ENCODE data around the gene TFCP2.

The TFCP2 gene

GRCh38 chr12:51049525-51049924, 123.4 kb downstream of the TFCP2 start:
- TF ChIP-seq EZH2 (IDR thresholded peaks at IDR 0.05; ENCODE audit: borderline replicate concordance, low read length): no peak
- TF ChIP-seq, protein P1, sequence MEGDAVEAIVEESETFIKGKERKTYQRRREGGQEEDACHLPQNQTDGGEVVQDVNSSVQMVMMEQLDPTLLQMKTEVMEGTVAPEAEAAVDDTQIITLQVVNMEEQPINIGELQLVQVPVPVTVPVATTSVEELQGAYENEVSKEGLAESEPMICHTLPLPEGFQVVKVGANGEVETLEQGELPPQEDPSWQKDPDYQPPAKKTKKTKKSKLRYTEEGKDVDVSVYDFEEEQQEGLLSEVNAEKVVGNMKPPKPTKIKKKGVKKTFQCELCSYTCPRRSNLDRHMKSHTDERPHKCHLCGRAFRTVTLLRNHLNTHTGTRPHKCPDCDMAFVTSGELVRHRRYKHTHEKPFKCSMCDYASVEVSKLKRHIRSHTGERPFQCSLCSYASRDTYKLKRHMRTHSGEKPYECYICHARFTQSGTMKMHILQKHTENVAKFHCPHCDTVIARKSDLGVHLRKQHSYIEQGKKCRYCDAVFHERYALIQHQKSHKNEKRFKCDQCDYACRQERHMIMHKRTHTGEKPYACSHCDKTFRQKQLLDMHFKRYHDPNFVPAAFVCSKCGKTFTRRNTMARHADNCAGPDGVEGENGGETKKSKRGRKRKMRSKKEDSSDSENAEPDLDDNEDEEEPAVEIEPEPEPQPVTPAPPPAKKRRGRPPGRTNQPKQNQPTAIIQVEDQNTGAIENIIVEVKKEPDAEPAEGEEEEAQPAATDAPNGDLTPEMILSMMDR (IDR thresholded peaks at IDR 0.05; ENCODE audit: low read length): no peak
- H3K27me3 ChIP-seq (ENCODE audit: insufficient read depth, low read length): no peaks in the 10 kb centered on the region
- peak overlapping the region; percentile 84 for H3K9ac ChIP-seq (ENCODE audit: low read length)
- H3K4me3 ChIP-seq (ENCODE audit: low read depth, low read length, poor library complexity, severe bottlenecking): peak overlapping the region; percentile 75
- peaks cover 20% of the 10 kb centered on the region for H3K4me1 ChIP-seq (ENCODE audit: insufficient read depth, low read length, severe bottlenecking)
- H3K36me3 ChIP-seq (ENCODE audit: insufficient read depth, low read length): peaks cover 26% of the 10 kb centered on the region
- peak overlapping the region; percentile 88 for H3K4me2 ChIP-seq (ENCODE audit: low read length)
- H3K27ac ChIP-seq (ENCODE audit: low read depth, low read length, poor library complexity, severe bottlenecking): no peak overlapping the region
- H3F3A ChIP-seq (ENCODE audit: insufficient read depth, low read length): no peaks in the 10 kb centered on the region
- H3K9me3 ChIP-seq (ENCODE audit: low read length): no peaks in the 10 kb centered on the region
- H3K9me2 ChIP-seq (ENCODE audit: low read depth, low read length): no peaks in the 10 kb centered on the region
- peaks cover 12% of the 10 kb centered on the region; the same call in 1 of the 2 replicates for H3K79me2 ChIP-seq (ENCODE audit: insufficient read depth, low read length)
- H2AFZ ChIP-seq (ENCODE audit: low read length): no peak overlapping the region
- no peaks in the 10 kb centered on the region for H4K20me1 ChIP-seq (ENCODE audit: insufficient read depth, low read length)

DNA sequence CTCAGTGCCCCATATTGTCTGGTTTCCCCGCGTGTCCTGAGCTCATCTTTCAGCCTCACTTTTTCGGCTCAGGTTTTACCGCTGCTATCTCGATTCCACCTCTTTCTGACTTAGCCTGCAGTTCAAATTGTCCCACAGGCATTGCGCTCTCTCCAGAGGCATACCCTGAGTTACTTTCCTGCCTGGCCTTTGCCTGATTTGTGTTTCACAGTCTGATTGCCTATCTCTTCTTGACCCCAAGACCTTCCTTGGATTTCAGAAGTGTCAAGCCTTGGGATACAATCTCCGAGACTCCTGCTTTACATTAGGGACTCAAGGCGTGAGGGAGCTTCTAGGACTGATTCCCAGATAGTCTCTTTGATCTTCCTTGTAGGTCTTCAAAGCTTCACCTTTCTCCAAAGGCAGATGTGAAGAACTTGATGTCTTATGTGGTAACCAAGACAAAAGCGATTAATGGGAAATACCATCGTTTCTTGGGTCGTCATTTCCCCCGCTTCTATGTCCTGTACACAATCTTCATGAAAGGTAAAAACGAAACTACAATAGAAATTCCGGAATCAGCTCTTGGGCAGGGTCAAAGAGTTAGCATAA, 124.2 kb downstream of the TFCP2 start:
- Histone ChIP-seq H3K79me2 (ENCODE audit: insufficient read depth, low read length) (peaks cover 12% of the 10 kb centered on the region; the same call in 1 of the 2 replicates), H2AFZ (ENCODE audit: low read length) (0 out of 2 replicates have a peak overlapping the region, but pooled peaks have one; percentile 1), H3K4me3 (ENCODE audit: low read depth, low read length, poor library complexity, severe bottlenecking) (peak overlapping the region; percentile 75), H3K27ac (ENCODE audit: low read depth, low read length, poor library complexity, severe bottlenecking) (peak overlapping the region; percentile 40), H3K27me3 (ENCODE audit: insufficient read depth, low read length) (no peaks in the 10 kb centered on the region), H3K9ac (ENCODE audit: low read length) (peak overlapping the region; percentile 84), H4K20me1 (ENCODE audit: insufficient read depth, low read length) (no peaks in the 10 kb centered on the region), H3K9me3 (ENCODE audit: low read length) (no peaks in the 10 kb centered on the region), H3K4me1 (ENCODE audit: insufficient read depth, low read length, severe bottlenecking) (peaks cover 20% of the 10 kb centered on the region), H3K9me2 (ENCODE audit: low read depth, low read length) (no peaks in the 10 kb centered on the region), H3K4me2 (ENCODE audit: low read length) (peak overlapping the region; percentile 88), H3K36me3 (ENCODE audit: insufficient read depth, low read length) (peaks cover 19% of the 10 kb centered on the region), H3F3A (ENCODE audit: insufficient read depth, low read length) (no peaks in the 10 kb centered on the region)
- TF ChIP-seq EZH2 (IDR thresholded peaks at IDR 0.05; ENCODE audit: borderline replicate concordance, low read length): no peak
- TF ChIP-seq, protein P1 (IDR thresholded peaks at IDR 0.05; ENCODE audit: low read length): no peak

DNA sequence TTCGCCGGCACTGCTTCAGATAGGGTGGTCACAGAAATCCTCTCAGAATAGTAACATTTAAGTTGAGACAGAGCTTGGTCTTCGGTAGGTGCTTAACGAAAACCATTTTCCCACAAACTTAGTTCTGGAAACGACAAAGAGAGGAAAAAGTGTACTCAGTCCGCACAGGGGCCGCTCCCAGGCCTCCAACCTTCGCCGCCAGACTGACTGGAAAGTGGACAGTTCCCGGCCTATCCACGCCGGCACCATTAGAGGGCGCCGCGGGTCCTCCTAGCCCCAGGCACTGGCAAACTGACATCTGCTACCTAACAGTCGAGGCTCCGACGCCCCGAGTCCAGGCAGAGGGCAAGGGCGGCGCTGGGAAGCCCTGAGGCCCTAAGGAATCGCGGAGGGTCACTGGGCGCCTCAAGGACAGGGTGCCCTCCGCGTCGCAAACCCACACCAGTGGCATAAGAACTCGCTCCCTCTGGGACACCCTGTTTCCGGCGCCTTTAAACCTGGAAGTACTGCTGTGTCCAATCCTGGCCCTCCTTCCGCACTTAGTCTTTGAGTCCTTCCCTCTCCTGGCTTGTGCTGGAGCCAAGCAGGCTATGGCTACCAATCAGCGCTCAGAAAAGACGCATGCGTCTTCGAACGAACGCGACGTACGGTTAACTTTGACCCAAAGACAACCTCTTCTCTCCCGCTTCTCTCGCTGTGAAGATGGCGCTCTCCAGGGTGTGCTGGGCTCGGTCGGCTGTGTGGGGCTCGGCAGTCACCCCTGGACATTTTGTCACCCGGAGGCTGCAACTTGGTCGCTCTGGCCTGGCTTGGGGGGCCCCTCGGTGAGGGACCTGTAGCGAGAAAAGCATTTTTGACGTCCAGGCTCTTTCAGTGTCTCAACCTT, 125.0 kb downstream of the TFCP2 start, which contains the start of gene LETMD1:
Gene LETMD1 (plus strand): TSS at position 673 of the 886 bp plus-strand sequence. CDS start 30 bp downstream, at position 703.
- H3K79me2 ChIP-seq (ENCODE audit: insufficient read depth, low read length): peaks cover 12% of the 10 kb centered on the region; the same call in 1 of the 2 replicates
- H3K4me1 ChIP-seq (ENCODE audit: insufficient read depth, low read length, severe bottlenecking): peaks cover 20% of the 10 kb centered on the region
- H3K4me2 ChIP-seq (ENCODE audit: low read length): peak within 1 kb of the TSS; percentile 88
- peak within 1 kb of the TSS; percentile 40 for H3K27ac ChIP-seq (ENCODE audit: low read depth, low read length, poor library complexity, severe bottlenecking)
- H3K4me3 ChIP-seq (ENCODE audit: low read depth, low read length, poor library complexity, severe bottlenecking): peak within 1 kb of the TSS; percentile 75
- no peaks in the 10 kb centered on the region for H3K9me2 ChIP-seq (ENCODE audit: low read depth, low read length)
- H3K9me3 ChIP-seq (ENCODE audit: low read length): no peaks in the 10 kb centered on the region
- peak within 1 kb of the TSS; percentile 32 for H2AFZ ChIP-seq (ENCODE audit: low read length)
- no peaks in the 10 kb centered on the region for H3K27me3 ChIP-seq (ENCODE audit: insufficient read depth, low read length)
- peak within 1 kb of the TSS; percentile 84 for H3K9ac ChIP-seq (ENCODE audit: low read length)
- H3F3A ChIP-seq (ENCODE audit: insufficient read depth, low read length): no peaks in the 10 kb centered on the region
- no peaks in the 10 kb centered on the region for H4K20me1 ChIP-seq (ENCODE audit: insufficient read depth, low read length)
- TF ChIP-seq EZH2 (IDR thresholded peaks at IDR 0.05; ENCODE audit: borderline replicate concordance, low read length): no peak
- TF ChIP-seq, protein P1 (IDR thresholded peaks at IDR 0.05; ENCODE audit: low read length): peak; percentile 96
- H3K36me3 ChIP-seq (ENCODE audit: insufficient read depth, low read length): peaks cover 10% of the 10 kb centered on the region

Measured in OCI-LY1 (cell line).